ENCODE measurements around the gene LYVE1.

The LYVE1 gene

GRCh38 chr11:10534316-10534715 lies 34.1 kb downstream of the LYVE1 start:
- Mint-ChIP-seq H3K4me1 (no peaks in the 10 kb centered on the region), H3K36me3 (ENCODE audit: low read depth) (peaks cover 22% of the 10 kb centered on the region), H3K27ac (no peak overlapping the region), H3K27me3 (ENCODE audit: low read depth, poor library complexity) (no peaks in the 10 kb centered on the region), H3K4me3 (no peak overlapping the region), H3K9me3 (no peaks in the 10 kb centered on the region)
- no peak for DNase-seq
- TF ChIP-seq CTCF (IDR thresholded peaks at IDR 0.05): no peak

- Mint-ChIP-seq H3K4me3 (no peak overlapping the region), H3K27ac (no peak overlapping the region), H3K4me1 (no peaks in the 10 kb centered on the region)
These were observed 35.1 kb downstream of the LYVE1 start for GRCh38 chr11:10533323-10533722.

GRCh38 chr11:10532526-10532925 lies 35.9 kb downstream of the LYVE1 start:
- Mint-ChIP-seq H3K4me3 (no peak overlapping the region), H3K9me3 (no peaks in the 10 kb centered on the region), H3K27me3 (ENCODE audit: low read depth, poor library complexity) (no peaks in the 10 kb centered on the region), H3K27ac (no peak overlapping the region), H3K4me1 (no peaks in the 10 kb centered on the region), H3K36me3 (ENCODE audit: low read depth) (peaks cover 32% of the 10 kb centered on the region)
- no peak for TF ChIP-seq CTCF (IDR thresholded peaks at IDR 0.05)
- no peak for DNase-seq

More at GRCh38 chr11:10533323-10533722, 35.1 kb downstream of the LYVE1 start:
- H3K27me3 Mint-ChIP-seq (ENCODE audit: low read depth, poor library complexity): no peaks in the 10 kb centered on the region
- no peaks in the 10 kb centered on the region for H3K9me3 Mint-ChIP-seq
- peaks cover 31% of the 10 kb centered on the region for H3K36me3 Mint-ChIP-seq (ENCODE audit: low read depth)
- TF ChIP-seq CTCF (IDR thresholded peaks at IDR 0.05): no peak
- DNase-seq: no peak

- Mint-ChIP-seq H3K4me1 (no peaks in the 10 kb centered on the region), H3K4me3 (no peak overlapping the region), H3K27ac (no peak overlapping the region), H3K36me3 (ENCODE audit: low read depth) (peaks cover 57% of the 10 kb centered on the region), H3K9me3 (no peaks in the 10 kb centered on the region), H3K27me3 (ENCODE audit: low read depth, poor library complexity) (no peaks in the 10 kb centered on the region)
- no peak for TF ChIP-seq CTCF (IDR thresholded peaks at IDR 0.05)
- no peak for DNase-seq
These were observed 39.2 kb downstream of the LYVE1 start for GRCh38 chr11:10529279-10529678.

- H3K4me3 Mint-ChIP-seq: no peak overlapping the region
- H3K36me3 Mint-ChIP-seq (ENCODE audit: low read depth): peaks cover 63% of the 10 kb centered on the region
- no peaks in the 10 kb centered on the region for H3K27me3 Mint-ChIP-seq (ENCODE audit: low read depth, poor library complexity)
- H3K9me3 Mint-ChIP-seq: no peaks in the 10 kb centered on the region
- H3K4me1 Mint-ChIP-seq: no peaks in the 10 kb centered on the region
- H3K27ac Mint-ChIP-seq: no peak overlapping the region
- no peak for TF ChIP-seq CTCF (IDR thresholded peaks at IDR 0.05)
- DNase-seq: no peak
These were observed 40.3 kb downstream of the LYVE1 start for GRCh38 chr11:10528121-10528520.

GRCh38 chr11:10526974-10527918 lies 41.2 kb downstream of the LYVE1 start:
- H3K4me1 Mint-ChIP-seq: no peaks in the 10 kb centered on the region
- no peak for DNase-seq
- no peak overlapping the region for H3K4me3 Mint-ChIP-seq
- no peaks in the 10 kb centered on the region for H3K9me3 Mint-ChIP-seq
- peaks cover 56% of the 10 kb centered on the region for H3K36me3 Mint-ChIP-seq (ENCODE audit: low read depth)
- H3K27me3 Mint-ChIP-seq (ENCODE audit: low read depth, poor library complexity): no peaks in the 10 kb centered on the region
- no peak overlapping the region for H3K27ac Mint-ChIP-seq
- no peak for TF ChIP-seq CTCF (IDR thresholded peaks at IDR 0.05)
